ENCODE results near the gene ANKLE2.
"Not testable (repeated sequence)": the region's sequence is repeated elsewhere in the genome, so short reads cannot be mapped to it uniquely, and the experiment has no call there.

DNA sequence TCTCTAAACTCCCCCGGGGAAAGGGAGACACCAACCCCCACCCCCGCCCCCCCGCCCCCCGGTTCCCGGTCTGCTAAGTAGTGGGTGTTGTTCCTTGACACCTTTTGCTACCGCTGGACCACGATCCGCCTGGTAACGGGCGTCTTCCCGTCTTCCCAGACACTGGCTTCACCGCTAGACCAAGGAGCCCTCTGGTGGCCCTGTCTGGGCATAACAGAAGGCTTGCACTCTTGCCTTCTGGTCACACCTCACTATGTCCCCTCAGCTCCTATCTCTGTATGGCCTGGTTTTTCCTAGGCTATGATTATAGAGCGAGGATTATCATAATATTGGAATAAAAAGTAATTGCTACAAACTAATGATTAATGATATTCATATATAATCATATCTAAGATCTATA lies 47.8 kb upstream of the ANKLE2 start:
- TF ChIP-seq, protein P1, sequence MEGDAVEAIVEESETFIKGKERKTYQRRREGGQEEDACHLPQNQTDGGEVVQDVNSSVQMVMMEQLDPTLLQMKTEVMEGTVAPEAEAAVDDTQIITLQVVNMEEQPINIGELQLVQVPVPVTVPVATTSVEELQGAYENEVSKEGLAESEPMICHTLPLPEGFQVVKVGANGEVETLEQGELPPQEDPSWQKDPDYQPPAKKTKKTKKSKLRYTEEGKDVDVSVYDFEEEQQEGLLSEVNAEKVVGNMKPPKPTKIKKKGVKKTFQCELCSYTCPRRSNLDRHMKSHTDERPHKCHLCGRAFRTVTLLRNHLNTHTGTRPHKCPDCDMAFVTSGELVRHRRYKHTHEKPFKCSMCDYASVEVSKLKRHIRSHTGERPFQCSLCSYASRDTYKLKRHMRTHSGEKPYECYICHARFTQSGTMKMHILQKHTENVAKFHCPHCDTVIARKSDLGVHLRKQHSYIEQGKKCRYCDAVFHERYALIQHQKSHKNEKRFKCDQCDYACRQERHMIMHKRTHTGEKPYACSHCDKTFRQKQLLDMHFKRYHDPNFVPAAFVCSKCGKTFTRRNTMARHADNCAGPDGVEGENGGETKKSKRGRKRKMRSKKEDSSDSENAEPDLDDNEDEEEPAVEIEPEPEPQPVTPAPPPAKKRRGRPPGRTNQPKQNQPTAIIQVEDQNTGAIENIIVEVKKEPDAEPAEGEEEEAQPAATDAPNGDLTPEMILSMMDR (IDR thresholded peaks at IDR 0.05), result peak; percentile 16; the same call in 1 of the 3 replicates
- not testable (repeated sequence) for TF ChIP-seq POLR2A (IDR thresholded peaks at IDR 0.05; ENCODE audit: low read length); CHD4 (IDR thresholded peaks at IDR 0.05; ENCODE audit: borderline replicate concordance)

Data from A549 (cell line).